ENCODE measurements around the gene ZFAND2A. TPM values are rescaled to one million over a fixed set of nuclear protein-coding genes. Genes with fewer than 3 reads are reported as not detected.
A peak's percentile ranks its signal among the peaks of the same experiment; 100 is the strongest.
"Not testable (repeated sequence)": the region's sequence is repeated elsewhere in the genome, so short reads cannot be mapped to it uniquely, and the experiment has no call there.

Gene ZFAND2A
- total RNA-seq, 1 donor from 2014 or later = 13.3 TPM

DNA sequence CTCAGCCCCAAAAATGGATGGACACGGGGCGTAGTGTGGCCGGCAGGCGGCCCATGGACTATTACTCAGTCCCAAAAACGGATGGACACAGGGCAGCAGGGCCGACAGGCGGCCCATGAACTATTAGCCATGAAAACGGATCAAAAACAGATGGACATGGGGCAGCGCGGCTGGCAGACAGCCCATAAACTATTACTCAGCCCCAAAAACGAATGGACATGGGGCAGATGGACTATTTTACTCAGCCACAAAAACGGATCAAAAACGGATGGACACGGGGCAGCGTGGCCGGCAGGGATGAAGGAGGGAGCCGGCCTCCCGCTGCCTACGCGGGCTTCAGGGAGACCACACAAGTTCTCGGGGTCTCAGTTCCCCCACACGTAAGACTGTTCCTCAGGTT, 39.2 kb downstream of the ZFAND2A start:
- Histone ChIP-seq H3K9ac (no peak overlapping the region), H3K9me3 (ENCODE audit: low read depth) (no peaks in the 10 kb centered on the region), H3K4me3 (no peak overlapping the region), H3K27ac (no peak overlapping the region), H3K27me3 (no peaks in the 10 kb centered on the region), H2AFZ (replicated peaks) (no peak overlapping the region), H3F3A (ENCODE audit: low read depth) (peaks cover 6% of the 10 kb centered on the region), H3K4me1 (peaks cover 20% of the 10 kb centered on the region), H3K79me2 (ENCODE audit: low read depth) (peaks cover 60% of the 10 kb centered on the region), H3K4me2 (no peak overlapping the region), H3K36me3 (no peaks in the 10 kb centered on the region), H4K20me1 (ENCODE audit: low read depth) (peaks cover 31% of the 10 kb centered on the region)
- TF ChIP-seq CTCF (IDR thresholded peaks at IDR 0.05) (no peak), EZH2 (IDR thresholded peaks at IDR 0.05) (no peak), EZH2phosphoT487 (IDR thresholded peaks at IDR 0.05) (no peak)
- Mint-ChIP-seq H3K36me3 (peaks cover 5% of the 10 kb centered on the region), H3K27me3 (ENCODE audit: insufficient read depth, low read depth) (peaks cover 6% of the 10 kb centered on the region), H3K4me3 (no peak overlapping the region), H3K4me1 (peaks cover 33% of the 10 kb centered on the region), H3K27ac (peak overlapping the region; percentile 47), H3K9me3 (peaks cover 5% of the 10 kb centered on the region)
- no peak for DNase-seq (ENCODE audit: low spot score)

DNA sequence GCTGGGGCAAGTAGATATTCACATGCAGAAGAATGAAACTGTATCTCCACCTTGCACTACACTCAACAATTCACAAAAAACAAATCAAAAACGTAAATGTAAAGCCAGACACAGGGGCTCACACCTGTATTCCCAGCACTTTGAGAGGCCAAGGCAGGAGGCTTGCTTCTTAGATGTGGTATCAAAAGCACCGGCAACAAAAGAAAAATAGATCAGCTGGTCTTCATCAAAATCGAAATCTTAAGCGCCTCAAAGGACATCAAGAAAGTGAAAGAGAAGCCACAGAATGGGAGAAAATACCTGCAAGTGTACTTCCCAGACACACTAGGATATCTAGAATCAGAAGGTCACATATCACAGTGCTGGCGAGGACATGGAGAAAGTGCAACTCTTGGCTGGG, 40.8 kb downstream of the ZFAND2A start:
- H3K4me3 Mint-ChIP-seq = no peak overlapping the region
- H3K4me1 ChIP-seq = peaks cover 20% of the 10 kb centered on the region
- no peak overlapping the region for H3K9ac ChIP-seq
- H4K20me1 ChIP-seq (ENCODE audit: low read depth) = peaks cover 31% of the 10 kb centered on the region
- H3K4me3 ChIP-seq = no peak overlapping the region
- no peaks in the 10 kb centered on the region for H3K27me3 ChIP-seq
- H2AFZ ChIP-seq (replicated peaks) = no peak overlapping the region
- H3K4me1 Mint-ChIP-seq = peaks cover 30% of the 10 kb centered on the region
- peaks cover 65% of the 10 kb centered on the region for H3K79me2 ChIP-seq (ENCODE audit: low read depth)
- H3K4me2 ChIP-seq = no peak overlapping the region
- H3K9me3 Mint-ChIP-seq = peaks cover 5% of the 10 kb centered on the region
- H3K27ac ChIP-seq = no peak overlapping the region
- TF ChIP-seq CTCF (IDR thresholded peaks at IDR 0.05) = no peak
- TF ChIP-seq EZH2phosphoT487 (IDR thresholded peaks at IDR 0.05) = no peak
- no peak for TF ChIP-seq EZH2 (IDR thresholded peaks at IDR 0.05)
- H3K9me3 ChIP-seq (ENCODE audit: low read depth) = no peaks in the 10 kb centered on the region
- peaks cover 6% of the 10 kb centered on the region for H3K27me3 Mint-ChIP-seq (ENCODE audit: insufficient read depth, low read depth)
- H3K36me3 Mint-ChIP-seq = peaks cover 5% of the 10 kb centered on the region
- H3F3A ChIP-seq (ENCODE audit: low read depth) = peaks cover 4% of the 10 kb centered on the region
- H3K36me3 ChIP-seq = no peaks in the 10 kb centered on the region
- no peak overlapping the region for H3K27ac Mint-ChIP-seq
- no peak for DNase-seq (ENCODE audit: low spot score)

DNA sequence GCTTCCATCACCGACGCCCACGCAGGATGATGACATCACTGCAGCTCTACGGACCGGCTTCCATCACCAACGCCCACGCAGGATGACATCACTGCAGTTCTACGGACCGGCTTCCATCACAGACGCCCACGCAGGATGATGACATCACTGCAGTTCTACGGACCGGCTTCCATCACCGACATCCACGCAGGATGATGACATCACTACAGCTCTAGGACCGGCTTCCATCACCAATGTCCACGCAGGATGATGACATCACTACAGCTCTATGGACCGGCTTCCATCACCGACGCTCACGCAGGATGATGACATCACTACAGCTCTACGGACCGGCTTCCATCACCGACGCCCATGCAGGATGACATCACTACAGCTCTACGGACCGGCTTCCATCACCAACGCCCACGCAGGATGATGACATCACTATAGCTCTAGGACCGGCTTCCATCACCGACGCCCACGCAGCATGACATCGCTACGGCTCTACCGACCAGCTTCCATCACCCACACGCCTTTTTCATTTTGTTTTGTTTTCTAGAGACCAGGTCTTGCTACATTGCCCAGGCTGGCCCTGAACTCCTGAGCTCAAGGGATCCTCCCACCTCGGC, 42.6 kb downstream of the ZFAND2A start:
- TF ChIP-seq CTCF (IDR thresholded peaks at IDR 0.05) (no peak), EZH2 (IDR thresholded peaks at IDR 0.05) (no peak), EZH2phosphoT487 (IDR thresholded peaks at IDR 0.05) (no peak)
- H3K27me3 ChIP-seq = no peaks in the 10 kb centered on the region
- no peak overlapping the region for H3K4me3 Mint-ChIP-seq

GRCh38 chr7:1116383-1117008, 43.5 kb downstream of the ZFAND2A start:
- not testable (repeated sequence) for H3K27me3 Mint-ChIP-seq (ENCODE audit: insufficient read depth, low read depth); H3K36me3 Mint-ChIP-seq; H3K4me1 ChIP-seq; H3K36me3 ChIP-seq; H3F3A ChIP-seq (ENCODE audit: low read depth); H3K4me3 ChIP-seq; H3K9me3 Mint-ChIP-seq; H3K4me3 Mint-ChIP-seq; H3K4me2 ChIP-seq; H3K27ac Mint-ChIP-seq; H3K27ac ChIP-seq; H3K27me3 ChIP-seq; H3K9me3 ChIP-seq (ENCODE audit: low read depth); H2AFZ ChIP-seq (replicated peaks); DNase-seq (ENCODE audit: low spot score); H3K9ac ChIP-seq
- peaks cover 43% of the 10 kb centered on the region for H3K79me2 ChIP-seq (ENCODE audit: low read depth)
- peaks cover 10% of the 10 kb centered on the region for H4K20me1 ChIP-seq (ENCODE audit: low read depth)
- peaks cover 15% of the 10 kb centered on the region for H3K4me1 Mint-ChIP-seq

More for the DNA sequence above, 42.6 kb downstream of the ZFAND2A start:
- Mint-ChIP-seq H3K9me3 (peaks cover 5% of the 10 kb centered on the region), H3K27ac (no peak overlapping the region), H3K4me1 (peaks cover 18% of the 10 kb centered on the region), H3K36me3 (peaks cover 5% of the 10 kb centered on the region), H3K27me3 (ENCODE audit: insufficient read depth, low read depth) (peaks cover 6% of the 10 kb centered on the region)
- H3K9ac ChIP-seq = no peak overlapping the region
- H3K36me3 ChIP-seq = no peaks in the 10 kb centered on the region
- peaks cover 3% of the 10 kb centered on the region for H3K4me1 ChIP-seq
- H3F3A ChIP-seq (ENCODE audit: low read depth) = no peaks in the 10 kb centered on the region
- H2AFZ ChIP-seq (replicated peaks) = no peak overlapping the region
- no peak overlapping the region for H3K4me3 ChIP-seq
- peaks cover 15% of the 10 kb centered on the region for H4K20me1 ChIP-seq (ENCODE audit: low read depth)
- no peak overlapping the region for H3K4me2 ChIP-seq
- no peak for DNase-seq (ENCODE audit: low spot score)
- H3K27ac ChIP-seq = no peak overlapping the region
- peaks cover 50% of the 10 kb centered on the region for H3K79me2 ChIP-seq (ENCODE audit: low read depth)
- H3K9me3 ChIP-seq (ENCODE audit: low read depth) = no peaks in the 10 kb centered on the region

- not testable (repeated sequence) for H3K27me3 ChIP-seq; H3K4me2 ChIP-seq; H3K9me3 Mint-ChIP-seq; H3K9me3 ChIP-seq (ENCODE audit: low read depth); H3K4me1 ChIP-seq; H3K9ac ChIP-seq; H3K4me1 Mint-ChIP-seq; H3K4me3 ChIP-seq; H2AFZ ChIP-seq (replicated peaks); H4K20me1 ChIP-seq (ENCODE audit: low read depth); H3K27me3 Mint-ChIP-seq (ENCODE audit: insufficient read depth, low read depth); H3F3A ChIP-seq (ENCODE audit: low read depth); H3K4me3 Mint-ChIP-seq; DNase-seq (ENCODE audit: low spot score); H3K36me3 Mint-ChIP-seq; H3K27ac ChIP-seq; H3K36me3 ChIP-seq
- peak overlapping the region; percentile 42 for H3K27ac Mint-ChIP-seq
- H3K79me2 ChIP-seq (ENCODE audit: low read depth) = peaks cover 36% of the 10 kb centered on the region
Observed at GRCh38 chr7:1115171-1116045, 44.6 kb downstream of the ZFAND2A start.

Data from neural progenitor cell (in vitro differentiated cells).